Measurements from ENCODE around the gene GJA9.

DNA sequence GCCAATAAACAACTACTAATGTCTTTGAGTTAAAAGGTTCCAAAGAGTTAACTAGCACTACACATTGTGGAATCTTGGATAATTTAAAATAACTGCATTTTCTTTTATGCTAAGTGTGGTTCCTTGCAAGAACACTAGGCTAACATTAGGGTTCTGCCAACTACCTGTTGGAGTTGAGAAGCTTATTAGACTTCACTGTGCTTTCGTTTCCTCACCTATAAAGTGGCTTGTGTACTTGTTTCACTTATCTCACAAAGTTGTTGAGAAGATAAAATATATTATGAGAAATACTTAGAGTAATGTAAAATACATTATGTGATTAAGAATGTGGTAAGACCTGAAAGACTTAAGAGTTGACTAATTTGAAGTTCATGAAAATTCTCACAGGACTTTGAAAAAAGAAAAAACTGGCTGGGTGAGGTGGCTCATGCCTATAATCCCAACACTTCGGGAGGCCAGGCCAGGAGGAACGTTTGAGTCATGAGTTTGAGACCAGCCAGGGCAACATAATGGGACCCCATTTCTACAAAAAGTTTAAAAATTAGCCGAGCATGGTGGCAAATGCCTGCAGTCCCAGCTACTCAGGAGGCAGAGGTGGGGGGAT is 16.2 kb downstream of the GJA9 start:
- TF ChIP-seq, protein P1, sequence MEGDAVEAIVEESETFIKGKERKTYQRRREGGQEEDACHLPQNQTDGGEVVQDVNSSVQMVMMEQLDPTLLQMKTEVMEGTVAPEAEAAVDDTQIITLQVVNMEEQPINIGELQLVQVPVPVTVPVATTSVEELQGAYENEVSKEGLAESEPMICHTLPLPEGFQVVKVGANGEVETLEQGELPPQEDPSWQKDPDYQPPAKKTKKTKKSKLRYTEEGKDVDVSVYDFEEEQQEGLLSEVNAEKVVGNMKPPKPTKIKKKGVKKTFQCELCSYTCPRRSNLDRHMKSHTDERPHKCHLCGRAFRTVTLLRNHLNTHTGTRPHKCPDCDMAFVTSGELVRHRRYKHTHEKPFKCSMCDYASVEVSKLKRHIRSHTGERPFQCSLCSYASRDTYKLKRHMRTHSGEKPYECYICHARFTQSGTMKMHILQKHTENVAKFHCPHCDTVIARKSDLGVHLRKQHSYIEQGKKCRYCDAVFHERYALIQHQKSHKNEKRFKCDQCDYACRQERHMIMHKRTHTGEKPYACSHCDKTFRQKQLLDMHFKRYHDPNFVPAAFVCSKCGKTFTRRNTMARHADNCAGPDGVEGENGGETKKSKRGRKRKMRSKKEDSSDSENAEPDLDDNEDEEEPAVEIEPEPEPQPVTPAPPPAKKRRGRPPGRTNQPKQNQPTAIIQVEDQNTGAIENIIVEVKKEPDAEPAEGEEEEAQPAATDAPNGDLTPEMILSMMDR (IDR thresholded peaks at IDR 0.05), result no peak
- TF ChIP-seq POLR2AphosphoS5 (IDR thresholded peaks at IDR 0.05) (no peak), POLR2A (IDR thresholded peaks at IDR 0.05) (no peak)
